ENCODE data around the gene PSMD9.
"Not testable (repeated sequence)": the region's sequence is repeated elsewhere in the genome, so short reads cannot be mapped to it uniquely, and the experiment has no call there.

The PSMD9 gene

DNA sequence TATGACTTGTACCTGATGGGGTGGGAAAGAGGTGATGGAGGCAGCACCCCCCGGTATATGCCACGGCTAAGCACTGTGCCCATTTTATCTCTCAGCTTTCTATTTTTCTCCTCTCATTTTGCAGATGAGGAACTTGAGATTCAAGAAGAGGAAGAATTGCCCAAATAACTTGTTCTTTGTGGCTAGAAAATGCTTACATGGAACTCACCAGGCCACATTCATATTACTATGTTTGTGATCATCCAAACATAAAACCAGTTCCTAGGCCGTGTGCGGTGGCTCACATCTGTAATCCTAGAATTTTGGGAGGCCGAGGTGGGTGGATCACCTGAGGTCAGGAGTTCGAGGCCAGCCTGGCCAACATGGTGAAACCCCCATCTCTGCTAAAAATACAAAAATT, 14.5 kb upstream of the PSMD9 start:
- no peak for DNase-seq

DNA sequence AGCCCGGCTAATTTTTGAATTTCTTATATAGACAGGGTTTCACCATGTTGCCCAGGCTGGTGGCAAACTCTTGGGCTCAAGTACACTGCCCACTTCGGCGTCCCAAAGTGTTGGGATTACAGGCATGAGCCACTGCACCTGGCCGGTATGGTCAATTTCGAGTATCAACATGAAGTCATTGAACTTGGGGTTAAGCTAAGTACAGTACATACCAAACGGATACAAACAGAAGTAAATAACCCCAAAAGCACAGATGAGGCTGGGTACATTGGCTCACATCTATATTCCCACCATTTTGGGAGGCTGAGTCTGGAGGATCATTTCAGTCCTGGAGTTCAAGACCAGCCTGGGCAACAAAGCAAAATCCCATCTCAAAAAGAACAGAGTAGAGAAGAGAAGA, 13.0 kb upstream of the PSMD9 start:
- DNase-seq, result no peak

DNA sequence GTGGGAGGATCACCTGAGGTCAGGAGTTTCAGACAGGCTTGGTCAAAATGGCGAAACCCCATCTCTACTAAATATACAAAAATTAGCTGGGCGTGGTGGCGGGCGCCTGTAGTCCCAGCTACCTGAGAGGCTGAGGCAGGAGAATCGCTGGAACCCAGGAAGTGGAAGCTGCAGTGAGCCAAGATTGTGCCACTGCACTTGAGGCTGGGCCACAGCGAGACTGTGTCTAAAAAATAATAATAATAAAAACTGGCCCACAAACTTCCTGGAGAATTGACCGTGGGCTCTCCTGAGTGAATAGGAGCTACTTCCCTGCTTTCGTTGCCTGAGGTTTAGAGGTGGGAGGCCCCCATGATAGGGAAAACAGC, 12.5 kb upstream of the PSMD9 start:
- not testable (repeated sequence) for DNase-seq

DNA sequence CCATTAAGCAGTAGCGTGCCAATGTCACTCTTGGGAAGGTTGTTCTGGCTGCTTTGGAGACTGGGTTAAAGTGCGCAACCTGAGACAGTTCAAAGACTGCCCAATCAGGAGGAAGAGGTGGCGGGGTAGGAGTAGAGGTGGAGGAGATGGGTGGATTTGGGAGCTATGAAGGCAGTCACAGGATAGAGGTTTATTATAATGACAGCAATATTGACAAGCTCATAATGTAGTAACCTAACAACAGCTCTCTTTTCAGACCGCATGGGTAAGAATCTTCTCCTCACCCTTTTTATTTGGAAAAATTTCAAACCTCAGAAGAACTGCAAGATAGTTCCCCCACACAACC, 5.3 kb upstream of the PSMD9 start:
- DNase-seq, result no peak

DNA sequence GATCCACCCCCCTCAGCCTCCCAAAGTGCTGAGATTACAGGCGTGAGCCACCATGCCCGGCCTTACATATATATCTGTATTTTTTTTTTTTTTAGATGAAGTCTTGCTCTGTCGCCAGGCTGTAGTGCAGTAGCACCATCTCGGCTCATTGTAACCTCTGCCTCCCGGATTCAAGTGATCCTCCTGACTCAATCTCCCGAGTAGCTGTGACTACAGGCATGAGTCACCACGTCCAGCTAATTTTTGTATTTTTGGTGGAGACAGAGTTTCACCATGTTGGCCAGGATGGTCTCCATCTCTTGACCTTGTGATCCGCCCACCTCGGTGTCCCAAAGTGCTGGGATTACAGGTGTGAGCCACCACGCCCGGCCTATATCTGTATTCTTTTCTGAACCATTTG, 3.5 kb upstream of the PSMD9 start:
- DNase-seq, result not testable (repeated sequence)

DNA sequence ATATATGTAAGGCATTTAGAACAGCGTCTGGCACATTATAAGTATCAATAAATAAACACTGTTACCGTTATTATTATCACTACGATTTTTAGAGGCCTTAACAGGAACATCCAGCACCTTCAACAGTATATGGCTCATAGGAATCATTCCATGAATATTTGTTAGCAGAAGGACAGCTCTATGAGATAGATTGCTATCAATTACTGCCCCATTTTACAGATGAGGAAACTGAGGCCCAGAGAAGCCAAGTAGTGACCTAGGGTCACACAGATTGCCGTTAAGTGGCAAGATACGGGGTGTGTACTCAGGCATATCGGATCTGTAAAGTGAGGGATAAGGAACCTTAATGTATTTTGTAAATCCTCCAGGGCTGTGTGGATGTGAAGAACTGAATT, 510 bp upstream of the PSMD9 start:
- no peak for DNase-seq

DNA sequence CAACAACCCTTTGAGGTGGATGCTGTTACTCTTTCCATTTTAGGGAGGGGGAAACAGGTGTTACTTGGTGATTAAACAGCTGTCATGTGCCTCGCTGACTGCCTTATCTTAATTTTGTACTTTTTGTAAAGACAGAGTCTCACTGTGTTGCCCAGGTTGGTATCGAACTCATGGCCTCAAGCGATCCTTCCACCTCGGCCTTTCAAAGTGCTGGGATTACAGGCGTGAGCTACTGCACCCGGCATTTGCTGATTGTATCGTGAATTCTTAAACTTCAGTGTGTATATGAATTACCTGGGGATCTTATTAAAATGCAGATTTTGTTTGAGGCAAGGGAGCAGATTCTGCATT, 659 bp downstream of the PSMD9 start:
- no peak for DNase-seq

DNA sequence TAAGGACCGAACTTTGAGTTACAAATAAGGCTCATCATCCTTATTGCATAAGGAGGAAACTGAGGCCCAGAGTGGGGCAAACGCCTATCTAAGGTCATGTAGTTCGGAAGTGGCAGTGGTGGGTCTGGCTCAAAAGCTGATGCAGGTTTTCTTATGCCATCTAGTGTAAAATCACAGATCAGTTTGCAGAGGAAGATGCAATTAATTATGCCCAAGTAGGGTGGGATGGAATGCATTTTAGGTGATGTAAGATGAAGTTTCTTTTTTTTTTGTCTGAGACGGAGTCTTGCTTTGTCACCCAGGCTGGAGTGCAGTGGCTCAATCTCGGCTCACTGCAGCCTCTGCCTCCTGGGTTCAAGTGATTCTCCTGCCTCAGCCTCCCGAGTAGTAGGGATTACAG, 1.1 kb downstream of the PSMD9 start:
- not testable (repeated sequence) for DNase-seq

DNA sequence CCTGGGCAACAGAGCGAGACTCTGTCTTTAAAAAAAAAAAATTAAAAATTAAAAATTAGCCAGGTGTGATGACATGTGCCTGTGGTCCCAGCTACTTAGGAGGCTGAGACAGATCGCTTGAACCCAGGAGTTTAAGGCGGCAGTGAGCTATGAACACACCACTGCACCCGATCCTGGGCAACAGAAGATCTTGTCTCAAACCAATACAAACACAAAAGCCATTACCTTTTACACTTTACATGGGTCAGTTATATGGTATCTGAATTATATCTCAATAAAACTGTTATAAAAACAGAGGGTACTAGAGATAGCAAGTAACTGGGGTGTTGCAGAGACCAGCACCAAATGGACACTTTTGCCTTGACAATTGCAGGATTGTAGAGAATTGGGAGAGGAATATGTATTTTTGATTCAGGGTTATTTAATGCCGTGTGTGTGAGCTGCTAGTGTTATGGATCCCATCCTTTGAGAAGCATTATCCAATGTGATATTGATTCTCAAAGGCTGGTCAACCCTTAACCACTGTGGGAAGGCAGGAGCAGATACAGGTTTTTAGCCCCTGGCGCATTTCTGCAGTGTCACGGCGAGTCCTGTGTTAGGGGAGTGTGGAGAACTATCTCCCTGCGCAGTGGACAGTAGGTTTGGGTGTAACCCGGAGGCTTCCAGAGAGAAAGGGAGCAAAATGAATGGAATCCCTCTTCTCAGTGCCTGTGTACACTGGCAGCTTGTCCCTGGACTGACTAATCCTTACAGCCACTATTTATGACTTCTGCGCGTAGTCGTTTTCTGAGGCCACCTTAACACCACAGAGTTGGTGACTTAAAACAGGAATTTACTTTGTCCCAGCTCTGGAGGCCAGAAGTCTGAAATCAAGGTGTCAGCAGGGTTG, 4.3 kb downstream of the PSMD9 start:
- DNase-seq, result no peak

DNA sequence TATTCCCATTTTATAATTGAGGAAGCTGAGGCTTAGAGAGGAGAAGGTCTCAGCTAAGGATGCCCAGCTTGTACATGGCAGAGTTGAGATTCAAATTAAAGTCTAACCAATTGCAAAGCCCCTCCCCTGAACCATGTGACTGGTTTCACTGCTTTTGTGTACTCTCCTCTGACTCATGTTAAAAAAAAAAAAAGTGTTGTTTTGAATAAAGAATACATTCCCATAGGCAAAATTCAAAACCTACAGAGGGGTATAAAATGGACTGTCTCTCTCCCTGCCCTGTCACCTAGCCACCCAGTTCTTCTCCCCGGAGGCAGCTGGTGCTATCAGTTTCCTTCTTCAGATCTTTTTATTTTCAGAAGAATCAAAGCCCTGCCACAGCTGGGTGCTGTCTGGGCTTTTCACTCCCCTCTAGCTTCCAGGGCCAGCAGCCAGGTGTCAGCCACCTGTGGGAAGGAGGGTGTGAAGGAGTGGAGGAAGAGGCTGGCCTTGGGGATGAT, 5.4 kb downstream of the PSMD9 start:
- DNase-seq, result no peak

DNA sequence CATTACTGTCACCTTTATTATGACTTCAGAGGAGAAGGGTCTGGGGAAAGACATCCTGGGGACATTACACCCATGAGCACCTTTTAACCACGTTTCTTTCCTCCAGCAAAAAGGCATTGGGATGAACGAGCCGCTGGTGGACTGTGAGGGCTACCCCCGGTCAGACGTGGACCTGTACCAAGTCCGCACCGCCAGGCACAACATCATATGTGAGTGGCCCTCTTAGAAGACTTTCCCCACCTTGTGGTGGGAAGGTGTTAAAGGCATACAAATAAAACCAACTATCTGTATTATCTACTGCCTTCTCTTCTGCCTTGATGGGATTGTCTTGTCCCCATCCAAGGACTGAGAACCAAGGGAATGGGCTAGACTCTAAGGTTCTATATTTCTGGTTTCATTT, 6.0 kb downstream of the PSMD9 start:
- peak in 1 of 2 experiments; percentile 14 for DNase-seq

DNA sequence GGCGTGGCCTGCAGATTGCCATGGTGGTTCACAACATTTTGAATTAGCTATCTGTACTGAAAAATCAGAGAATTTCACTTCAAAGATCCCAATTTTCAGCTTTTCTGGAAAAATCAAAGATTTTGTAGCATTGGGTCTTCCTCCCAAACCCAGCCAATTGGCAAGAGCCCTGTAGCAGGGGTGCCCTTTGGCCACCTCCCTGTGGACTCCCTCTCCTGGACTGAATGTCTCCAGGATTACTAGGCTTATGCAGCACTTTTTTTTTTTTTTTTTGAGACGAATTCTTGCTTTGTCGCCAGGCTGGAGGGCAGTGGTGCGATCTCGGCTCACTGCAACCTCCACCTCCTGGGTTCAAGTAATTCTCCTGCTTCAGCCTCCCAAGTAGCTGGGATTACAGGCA, 9.7 kb downstream of the PSMD9 start:
- DNase-seq, result no peak

DNA sequence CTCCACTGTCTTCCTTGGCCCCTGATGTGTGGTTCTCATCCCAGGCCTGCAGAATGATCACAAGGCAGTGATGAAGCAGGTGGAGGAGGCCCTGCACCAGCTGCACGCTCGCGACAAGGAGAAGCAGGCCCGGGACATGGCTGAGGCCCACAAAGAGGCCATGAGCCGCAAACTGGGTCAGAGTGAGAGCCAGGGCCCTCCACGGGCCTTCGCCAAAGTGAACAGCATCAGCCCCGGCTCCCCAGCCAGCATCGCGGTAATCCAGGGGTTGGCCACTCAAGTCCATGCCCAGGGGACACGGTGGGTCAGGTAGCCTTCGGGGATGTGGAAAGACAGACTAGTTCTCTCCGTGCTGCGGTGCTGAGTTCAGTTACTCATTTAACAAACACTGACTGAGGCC, 11.0 kb downstream of the PSMD9 start:
- DNase-seq, result no peak

DNA sequence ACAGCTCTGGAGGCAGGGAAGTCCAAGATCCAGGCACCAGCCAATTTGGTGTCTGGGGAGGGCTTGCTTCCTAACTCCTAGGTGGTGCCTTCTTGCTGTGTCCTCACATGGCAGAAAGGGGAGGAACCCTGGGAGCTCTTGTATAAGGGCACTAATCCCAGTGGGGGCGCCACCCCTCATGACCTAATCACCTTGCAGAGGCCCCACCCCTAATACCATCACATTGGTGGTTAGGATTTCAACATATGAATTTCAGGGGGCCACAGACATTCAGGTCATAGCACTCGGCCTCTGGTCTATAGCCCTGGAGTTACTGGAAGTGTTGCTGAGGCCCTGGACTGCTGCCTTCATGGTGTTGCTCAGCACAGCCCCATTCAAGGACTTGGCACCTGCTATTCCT, 14.6 kb downstream of the PSMD9 start:
- no peak for DNase-seq

DNA sequence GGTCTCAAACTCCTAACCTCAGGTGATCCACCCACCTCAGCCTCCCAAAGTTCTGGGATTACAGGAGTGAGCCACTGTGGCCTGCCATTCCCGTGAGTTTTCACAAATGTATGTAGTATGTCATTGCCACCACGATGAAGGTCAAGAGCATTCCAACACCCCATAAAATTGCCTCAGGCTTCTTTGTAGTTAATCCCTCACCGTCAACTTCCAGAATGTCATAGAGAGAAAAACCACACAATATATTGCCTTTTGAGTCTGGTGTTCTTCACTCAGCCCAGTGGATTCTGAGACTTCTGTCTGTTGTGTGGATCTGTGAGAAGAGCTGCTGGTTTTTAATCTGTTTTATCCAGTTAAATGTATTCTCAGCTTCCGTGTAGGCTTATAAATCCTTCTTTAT, 17.2 kb downstream of the PSMD9 start:
- no peak for DNase-seq

DNA sequence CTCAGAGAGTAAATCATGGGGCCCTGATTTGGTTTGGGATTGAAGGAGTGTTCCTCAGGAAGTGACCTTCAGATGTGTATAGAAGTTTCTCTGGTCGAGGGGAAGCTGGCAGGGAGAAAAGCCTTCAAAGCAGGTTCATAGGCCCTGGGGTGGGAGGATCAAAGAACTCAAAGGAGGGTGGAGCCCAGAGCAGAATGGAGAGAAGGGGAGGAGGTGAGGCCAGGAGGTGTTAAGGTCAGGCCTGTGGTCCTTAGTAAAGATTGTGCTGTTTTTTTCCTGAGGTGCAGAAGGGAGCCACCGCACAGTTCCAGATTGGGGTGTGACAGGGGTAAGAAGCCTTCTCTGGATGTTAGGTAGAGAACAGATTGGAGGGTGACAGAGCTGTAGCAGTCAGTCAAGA, 20.1 kb downstream of the PSMD9 start:
- DNase-seq, result no peak

DNA sequence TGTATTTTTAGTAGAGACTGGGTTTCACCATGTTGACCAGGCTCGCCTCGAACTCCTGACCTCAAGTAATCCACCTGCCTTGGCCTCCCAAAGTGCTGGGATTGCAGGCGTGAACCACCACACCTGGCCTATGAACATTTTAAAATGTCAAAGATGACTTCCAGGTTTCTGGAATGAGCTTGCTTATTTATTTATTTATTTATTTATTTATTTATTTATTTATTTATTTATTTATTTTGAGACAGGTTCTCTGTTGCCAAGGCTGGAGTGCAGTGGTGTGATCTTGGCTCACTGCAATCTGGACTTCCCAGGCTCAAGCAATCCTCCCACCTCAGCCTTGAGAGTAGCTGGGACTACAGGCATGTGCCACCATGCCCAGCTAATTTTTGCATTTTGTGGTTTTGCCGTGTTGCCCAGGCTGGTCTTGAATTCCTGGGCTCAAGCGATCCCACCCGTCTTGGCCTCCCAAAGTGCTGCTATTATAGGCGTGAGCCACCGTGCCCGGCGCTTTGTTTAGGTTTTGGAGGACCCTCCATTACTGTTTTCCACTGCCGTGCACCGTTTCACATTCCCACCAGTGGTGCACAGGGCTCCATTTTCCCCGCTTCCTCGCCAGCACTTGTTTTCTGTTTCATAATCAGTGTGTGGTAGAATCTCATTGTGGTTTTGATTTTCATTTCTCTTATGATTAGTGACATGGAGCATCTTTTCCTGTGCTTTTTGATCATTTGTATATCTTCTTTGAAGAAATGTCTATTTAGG, 23.4 kb downstream of the PSMD9 start:
- no peak for DNase-seq

DNA sequence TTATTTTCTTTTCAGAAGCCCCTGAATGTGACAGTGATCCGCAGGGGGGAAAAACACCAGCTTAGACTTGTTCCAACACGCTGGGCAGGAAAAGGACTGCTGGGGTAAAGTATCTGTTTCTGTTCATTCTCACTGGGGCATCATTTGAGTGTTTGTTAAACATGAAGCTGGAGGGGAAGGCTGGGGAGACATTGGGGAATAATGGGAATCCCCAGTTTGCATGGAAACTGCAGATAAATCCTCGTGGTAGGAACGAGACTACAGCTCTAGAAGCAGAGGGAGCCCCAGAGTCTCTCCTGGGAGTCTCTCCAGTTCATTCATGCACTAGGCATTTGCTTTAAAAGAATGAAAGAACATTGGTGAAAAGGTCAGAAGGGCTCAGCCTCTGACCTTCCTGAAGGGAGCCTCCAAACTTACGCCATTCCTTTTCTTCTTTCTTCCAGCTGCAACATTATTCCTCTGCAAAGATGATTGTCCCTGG, 27.3 kb downstream of the PSMD9 start:
- DNase-seq, result no peak

DNA sequence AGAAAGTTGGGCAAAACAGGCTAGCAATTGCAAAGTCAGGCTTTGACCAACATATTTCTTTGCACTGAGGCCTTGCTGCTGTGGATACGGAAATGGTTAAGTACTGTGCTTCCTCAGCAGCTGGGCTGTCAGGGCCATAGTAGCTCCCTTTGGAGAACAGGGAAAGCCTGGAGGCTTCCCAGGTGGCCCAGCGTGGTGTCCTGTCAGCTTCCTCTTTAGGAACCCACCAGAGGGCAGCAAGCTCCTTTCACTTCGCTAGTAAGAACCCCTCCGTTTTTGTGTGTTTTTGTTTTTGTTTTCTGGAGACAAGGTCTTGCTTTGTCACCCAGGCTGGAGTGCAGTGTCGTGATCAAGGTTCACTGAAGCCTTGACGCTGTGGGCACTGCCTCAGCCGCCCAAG, 28.1 kb downstream of the PSMD9 start:
- peak in 1 of 2 experiments; percentile 10 for DNase-seq

DNA sequence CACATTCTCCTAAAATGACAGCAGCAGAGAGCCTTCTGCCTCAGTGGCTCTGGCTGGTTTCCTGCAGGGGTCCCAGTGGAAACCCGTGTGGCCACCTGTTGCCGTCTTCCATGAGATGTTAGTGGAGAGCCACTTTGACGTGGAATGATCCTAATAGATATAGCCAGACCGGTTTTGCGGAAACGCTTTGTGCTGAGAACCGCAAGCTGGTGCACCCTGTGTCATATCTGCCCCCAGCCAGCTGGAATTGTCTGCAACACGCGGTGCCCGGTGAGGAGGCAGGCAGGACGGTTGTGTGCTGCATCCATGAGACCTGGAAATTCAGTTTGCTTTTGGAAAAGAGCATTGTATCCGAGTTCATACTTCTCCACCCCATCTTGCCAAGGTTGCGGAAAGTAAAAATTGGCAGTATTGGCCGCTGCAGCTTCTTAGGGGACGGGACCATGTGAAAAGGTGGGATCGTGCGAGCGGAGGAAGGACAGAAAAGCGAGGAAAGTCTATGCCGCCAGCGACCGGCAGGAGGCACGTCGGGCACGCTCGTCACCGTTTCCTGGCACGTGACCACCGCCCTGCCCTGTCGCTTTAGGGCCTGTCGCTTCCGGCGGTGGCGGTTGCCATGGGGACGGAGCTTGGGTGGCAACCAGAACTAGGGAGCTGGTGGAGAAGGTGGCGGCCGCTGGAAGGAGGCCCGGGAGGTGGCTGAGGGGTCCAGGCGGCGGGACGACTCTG, 29.5 kb downstream of the PSMD9 start, which contains the start of gene CFAP251:
TSS of gene CFAP251 (plus strand) at position 643 of the 729 bp plus-strand sequence. CDS start 2,714 bp downstream, outside the sequence.
- DNase-seq, result peak; percentile 83 to 93

DNA sequence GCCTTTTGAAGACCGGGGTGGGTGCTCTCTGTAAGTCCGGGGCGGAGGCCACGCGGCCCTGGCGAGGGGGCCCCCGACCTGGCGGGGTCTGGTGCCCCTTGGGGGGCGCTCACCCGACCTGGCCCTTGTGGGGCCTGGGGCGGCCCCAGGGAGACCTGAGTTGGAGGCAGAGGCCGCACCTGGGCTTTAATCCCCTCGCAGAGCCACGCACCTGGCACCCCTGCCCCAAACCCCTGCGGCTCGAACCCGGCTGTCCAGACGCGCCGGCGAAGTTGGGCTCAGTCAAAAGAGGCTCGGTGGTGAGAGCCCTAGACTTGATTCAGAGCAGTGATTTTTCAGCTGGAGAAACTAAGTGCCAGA, 30.1 kb downstream of the PSMD9 start:
- DNase-seq, result peak in 1 of 2 experiments; percentile 36

DNA sequence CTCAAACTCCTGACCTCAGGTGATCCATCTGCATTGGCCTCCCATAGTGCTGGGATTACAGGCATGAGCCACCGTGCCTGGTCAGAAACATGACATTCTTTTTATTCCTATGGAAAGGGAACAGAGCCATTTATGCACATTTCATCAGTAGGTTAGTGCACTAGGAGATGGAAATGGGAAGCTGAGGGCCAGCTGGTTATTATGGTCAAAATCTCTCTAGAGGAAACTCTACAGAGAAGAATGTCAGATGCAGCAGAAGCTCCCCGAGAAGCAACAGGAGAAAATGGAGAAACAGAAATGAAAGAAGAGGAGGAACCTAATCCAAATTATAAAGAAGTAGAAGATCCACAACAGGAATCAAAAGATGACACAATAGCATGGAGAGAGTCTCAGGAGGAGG, 32.5 kb downstream of the PSMD9 start:
- DNase-seq, result no peak

DNA sequence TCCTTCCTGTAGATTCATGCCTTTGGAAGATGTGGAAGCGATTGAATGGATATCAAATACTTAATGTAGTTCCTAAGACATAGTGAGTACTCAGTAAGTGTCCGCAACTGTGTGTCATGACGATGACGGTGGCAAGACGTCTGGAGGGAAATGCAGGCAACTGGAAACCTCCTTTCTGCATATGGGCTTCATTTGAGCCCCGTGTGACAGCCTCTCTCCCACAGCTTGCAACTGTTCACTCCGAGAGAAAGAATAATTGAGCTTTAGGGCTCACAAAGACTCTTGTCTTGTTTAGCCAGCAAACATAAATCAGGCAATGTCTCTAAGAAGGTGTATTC, 36.7 kb downstream of the PSMD9 start:
- no peak for DNase-seq

Data from NCI-H524 (cell line).